NOMO-1 (cell line): ENCODE measurements around the gene NEB.
"Not testable (repeated sequence)": the region's sequence is repeated elsewhere in the genome, so short reads cannot be mapped to it uniquely, and the experiment has no call there.

Source experiments
- DNase-seq, 2 experiments: peaks; one replicate each; lab custom pipeline; 2025; ENCODE audit not compliant: unreplicated experiment in 2 of 2; lab: John Stamatoyannopoulos, UW

The NEB gene

DNA sequence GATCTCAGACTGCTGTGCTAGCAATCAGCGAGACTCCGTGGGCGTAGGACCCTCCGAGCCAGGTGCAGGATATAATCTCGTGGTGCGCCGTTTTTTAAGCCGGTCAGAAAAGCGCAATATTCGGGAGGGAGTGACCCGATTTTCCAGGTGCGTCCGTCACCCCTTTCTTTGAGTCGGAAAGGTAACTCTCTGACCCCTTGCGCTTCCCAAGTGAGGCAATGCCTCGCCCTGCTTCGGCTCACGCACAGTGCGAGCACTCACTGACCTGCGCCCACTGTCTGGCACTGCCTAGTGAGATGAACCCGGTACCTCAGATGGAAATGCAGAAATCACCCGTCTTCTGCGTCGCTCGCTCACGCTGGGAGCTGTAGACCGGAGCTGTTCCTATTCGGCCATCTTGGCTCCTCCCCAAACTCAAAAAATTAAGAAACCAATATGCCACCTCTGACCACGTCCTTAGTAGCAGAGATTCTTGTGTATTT, 29.8 kb downstream of the NEB start:
- not testable (repeated sequence) for DNase-seq

DNA sequence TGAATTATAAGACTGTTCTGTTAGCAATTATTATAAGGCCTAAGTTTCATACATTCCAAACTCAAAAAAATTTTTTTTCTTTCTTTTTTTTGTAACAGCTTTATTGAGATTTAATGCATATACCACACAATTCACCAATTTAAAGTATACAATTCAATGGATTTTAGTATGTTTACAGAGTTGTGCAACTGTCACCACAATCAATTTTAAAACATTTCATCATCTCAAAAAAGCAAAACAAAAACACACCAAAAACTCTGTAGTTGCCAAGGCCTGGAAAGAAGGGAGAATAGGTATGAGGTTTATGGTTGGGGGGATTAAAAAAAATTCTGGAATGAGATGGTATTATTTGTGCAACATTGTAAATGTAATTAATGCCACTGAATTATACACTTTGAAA, 36.1 kb downstream of the NEB start:
- not testable (repeated sequence) for DNase-seq

DNA sequence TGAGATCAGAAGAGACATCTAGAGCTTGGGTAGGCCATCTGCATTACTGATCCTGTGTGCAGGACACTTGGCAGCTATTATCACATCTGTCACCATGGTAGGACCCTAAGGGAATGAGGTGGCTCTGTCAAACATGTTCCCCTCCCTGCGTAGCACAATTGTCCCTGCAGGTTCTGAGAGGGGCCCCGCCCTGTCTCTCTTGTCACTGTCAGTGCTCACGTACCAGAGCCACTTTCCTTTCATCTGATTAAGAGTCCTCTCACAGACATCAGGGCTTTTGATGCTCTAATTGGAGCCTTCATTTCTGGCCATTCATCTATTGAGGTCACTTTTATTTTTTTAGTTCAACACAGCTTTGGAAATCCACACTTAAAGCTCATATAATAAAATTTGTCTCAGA, 38.5 kb downstream of the NEB start:
- no peak for DNase-seq

DNA sequence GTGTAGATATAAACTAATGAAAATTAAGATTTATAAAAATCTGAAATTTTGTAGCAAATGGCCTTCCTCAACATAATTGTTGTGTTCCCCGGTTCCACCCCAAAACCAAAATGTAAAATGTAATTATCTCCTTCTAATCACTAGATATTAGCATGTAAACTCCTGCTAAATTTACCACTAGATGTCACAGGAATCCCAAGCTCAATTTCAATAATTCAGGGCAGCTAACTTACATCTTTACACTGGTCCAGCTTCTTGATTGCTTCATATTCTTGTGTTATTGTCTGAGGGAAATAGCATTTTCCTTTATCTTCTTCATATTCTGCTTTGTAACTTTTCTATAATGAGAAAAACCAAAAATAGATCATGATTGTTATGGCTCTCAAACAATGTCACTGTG, 42.6 kb downstream of the NEB start:
- DNase-seq = no peak

DNA sequence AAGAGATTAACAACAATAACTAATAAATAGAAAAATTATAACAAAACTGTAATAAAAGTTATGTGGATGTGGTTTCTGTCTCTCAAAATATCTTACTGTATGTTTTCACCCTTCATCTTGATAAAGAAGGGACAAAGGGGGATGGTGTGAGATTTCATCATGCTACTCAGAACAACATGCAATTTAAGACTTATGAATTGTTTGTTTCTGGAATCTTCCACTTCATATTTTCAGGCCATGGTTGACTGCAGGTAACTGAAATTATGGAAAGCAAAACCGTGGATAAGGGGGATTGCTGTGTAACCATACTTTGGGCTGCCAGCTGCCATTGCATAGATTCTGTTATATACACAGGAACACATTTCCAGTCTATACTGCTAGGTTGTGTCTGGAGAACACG, 45.6 kb downstream of the NEB start:
- no peak for DNase-seq

DNA sequence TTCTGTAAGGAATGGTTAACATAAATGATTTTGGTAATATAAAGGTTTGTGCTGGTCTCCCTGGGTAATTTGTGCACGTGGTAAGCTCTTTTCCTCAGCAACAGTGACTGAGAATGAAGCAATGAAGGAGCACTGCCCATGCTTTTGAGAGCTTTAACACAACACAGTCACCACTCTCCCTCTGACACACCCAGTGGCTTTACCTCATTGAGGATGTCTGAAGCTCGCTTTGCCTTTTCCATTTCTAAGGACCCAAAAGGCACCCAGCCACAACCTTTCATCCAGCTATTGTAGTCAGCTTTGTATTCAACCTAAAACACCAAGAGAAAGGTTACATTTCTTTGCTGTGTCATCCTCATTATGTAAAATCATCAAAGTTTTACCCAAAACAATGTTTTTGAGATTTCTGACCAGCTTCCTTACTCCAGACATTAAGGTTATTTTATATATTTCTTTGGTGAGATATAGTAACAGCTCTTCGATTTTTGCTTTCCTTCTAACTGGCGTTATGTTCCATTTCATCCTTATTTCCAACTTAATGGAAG, 51.7 kb downstream of the NEB start:
- no peak for DNase-seq

DNA sequence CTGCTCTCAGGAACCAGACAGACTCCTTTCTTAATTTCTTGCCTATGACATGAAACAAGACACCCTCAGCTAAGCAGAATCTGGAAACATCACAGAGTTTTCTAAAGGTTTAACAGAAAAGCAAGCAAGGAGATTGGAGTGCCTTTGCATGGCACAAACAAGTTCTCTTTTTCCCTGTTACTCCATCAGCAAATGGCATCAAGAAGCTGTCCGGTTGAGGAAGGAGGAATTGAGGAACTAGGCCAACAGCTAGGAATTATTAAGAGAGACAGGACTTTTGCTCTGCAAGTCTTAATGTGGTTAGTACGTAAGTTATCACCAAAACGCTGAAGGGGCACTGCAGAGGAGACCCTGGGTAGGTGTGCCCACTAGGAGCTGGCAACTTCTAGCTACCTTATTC, 53.2 kb downstream of the NEB start:
- DNase-seq = no peak

DNA sequence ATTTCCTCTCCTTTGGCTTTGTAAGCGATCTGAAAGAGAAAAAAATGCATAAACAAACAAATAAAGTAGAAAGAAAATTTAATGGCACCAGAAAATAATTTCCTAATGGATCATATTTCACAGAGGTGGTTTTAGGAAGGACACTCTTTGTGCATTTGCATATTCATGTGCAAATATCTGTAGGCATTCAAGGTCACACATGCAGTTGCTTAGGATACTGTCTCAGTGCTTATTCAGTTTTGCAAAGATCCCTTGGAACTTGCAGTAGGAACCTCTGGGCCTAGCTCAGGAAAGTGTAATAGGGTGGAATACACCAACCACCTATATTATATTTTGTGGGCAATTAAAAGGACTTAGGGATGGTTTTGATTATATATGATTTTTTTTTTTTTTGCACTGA, 54.3 kb downstream of the NEB start:
- DNase-seq = no peak

DNA sequence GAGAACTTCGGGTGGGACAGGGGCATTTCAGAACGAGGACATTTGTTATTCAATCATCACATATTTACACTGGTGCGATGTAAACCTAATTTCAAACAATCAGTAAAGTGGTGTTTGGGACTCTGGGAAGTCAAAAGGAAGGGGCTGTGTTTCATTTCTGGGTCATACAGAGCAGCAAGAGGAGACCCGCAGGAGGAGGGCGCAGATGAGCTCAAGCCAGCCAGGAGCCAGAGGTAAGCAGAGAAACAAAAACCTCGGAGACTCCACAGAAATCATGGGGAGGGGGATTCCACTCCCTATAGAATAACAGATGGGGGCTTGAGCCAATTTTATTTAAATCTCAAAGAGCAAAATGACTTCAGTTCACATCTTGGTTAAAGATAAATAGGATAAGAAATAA, 55.4 kb downstream of the NEB start:
- no peak for DNase-seq

DNA sequence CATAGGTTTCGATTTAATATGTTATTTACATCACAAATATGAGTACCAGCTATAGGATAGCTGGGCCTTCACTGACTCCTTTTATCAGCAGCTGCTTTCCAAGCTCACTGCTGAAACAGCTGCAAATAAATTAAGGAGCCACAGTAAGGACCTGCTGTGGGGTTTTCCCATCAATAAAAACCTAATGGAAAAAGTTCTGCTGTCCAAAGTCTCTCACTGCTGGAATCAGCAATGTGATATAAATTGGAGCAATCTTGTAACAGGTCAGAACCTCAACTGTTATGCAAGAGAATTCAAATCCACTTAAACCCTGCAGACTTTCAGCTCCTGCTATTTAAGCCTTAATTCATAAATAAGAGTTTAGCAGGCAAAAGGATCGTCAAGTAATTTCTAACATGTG, 61.3 kb downstream of the NEB start:
- DNase-seq = no peak

DNA sequence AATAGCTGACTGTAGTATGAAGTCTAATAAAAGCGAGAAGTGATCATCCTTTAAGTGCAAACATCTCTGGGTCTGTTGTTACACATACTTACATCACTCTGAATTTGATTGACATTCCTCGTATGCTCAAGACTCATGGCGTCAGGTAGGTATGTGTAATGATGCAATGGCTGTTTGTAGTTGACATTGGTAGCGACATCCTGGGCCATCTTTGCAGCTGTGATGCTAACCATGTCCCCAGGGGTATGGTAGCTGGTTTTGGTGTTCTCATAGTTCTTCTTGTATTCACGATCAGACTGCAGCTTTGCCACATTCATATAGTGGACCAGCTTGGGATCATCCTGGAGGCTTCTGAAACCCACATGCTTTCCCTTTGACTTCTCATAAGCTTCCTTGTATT, 62.0 kb downstream of the NEB start:
- DNase-seq = no peak

DNA sequence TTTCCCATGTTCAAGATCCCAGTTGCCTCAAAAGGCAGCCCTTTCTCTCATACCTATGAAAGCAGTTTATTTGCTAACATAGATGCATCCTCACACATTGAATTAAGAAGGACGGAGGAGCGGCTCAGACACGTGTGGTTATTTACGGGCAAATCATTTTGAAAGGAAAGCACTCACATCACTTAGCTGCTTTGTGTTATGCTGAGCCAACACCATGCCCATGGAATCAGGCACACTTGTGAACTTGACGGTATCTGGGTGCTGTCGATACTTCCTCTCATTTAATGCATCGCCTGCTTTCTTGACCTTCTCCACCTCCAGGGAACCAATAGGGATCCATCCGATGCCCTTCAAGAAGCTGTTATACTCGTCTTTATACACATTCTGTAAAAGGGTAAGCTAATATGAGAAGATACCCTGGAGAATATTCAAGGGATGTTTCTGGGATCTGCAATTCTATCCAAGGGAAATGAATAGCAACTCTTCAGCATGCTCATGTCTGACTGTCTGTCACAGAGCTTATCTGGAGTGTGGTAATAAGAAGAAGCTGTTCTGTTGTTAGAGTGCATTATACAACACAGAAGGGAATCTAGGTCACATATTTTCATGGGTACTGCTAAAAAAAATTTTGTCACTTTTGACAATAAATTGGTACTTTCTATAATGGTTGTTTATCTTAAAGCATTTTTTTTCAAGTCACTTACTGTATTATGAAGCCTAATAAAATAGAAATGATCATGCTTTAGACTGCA, 63.3 kb downstream of the NEB start:
- no peak for DNase-seq

DNA sequence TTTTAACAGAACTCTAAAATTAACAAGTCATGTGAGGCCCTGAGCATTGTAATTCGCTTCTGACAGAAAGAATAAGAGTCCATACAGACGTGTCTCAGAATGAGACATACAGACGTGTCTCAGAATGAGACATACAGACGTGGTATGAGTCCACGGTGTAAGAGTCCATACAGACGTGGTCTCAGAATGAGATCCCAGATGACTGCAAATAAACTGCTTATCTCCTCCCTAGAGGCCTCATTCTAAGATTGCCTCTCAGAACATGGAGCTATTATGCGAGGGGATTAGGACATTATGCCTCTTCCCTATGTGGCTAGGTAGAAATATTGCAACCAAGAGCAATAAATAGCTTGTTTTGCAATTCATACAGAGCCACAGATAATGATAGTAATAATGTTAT, 63.9 kb downstream of the NEB start:
- no peak for DNase-seq

DNA sequence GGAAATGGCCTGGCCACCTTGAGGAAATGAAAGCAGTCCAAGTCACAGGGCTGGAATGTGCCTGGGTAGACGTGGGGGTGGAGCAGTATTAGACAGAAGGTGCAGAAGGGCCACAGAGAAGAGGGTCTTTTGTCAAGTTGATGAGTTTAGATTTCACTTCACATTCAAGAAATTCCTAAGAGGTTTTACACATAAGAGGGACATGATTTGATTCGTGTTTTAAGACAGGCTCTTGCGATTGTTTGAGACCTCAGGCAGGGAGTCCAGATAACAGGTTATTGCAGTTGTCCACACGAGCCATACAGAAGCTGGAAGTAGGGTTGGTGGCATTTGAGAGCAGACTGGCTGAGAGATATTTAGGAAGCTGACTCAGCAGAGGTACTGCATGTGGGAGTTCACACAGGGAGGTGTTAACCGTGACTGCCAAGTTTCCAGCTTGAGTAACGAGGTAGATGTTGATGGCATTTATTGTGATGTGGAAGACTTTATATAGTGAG, 64.6 kb downstream of the NEB start:
- DNase-seq = no peak

DNA sequence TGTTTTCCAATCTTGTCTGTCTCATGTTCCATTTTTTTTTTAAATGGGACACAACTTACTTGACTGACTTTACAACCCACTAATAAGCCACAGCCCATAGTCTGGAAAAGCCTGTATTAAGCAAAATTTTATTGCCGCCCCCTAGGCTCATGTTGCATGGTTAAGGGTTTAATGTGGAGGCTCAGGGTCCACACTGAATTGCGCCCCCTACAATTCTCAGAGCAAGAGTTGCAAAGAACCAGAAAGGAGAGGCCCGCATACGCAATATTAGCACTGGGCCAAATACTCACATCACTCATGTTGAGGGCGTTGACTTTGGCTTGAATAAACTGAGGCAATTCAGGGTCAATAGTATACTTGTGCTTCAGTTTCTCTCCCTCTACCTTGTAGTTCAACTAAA, 65.5 kb downstream of the NEB start:
- DNase-seq = no peak

DNA sequence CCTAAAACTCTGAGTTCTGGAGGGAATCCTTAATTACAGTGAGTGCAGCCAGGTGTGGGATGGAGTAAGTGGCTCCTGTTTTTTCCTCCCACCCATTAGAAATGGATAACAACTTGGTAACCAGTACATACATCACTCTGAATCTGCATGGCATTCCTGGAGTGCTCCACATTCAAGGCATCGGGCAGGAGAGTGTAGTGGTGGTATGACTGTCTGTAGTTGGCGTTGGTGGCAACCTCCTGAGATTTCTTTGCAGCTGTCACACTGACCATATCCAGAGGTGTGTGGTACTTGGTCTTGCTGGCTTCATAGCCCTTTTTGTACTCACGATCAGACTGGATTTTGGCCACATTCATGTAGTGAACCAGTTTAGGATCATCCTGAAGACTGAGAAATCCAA, 68.3 kb downstream of the NEB start:
- no peak for DNase-seq

DNA sequence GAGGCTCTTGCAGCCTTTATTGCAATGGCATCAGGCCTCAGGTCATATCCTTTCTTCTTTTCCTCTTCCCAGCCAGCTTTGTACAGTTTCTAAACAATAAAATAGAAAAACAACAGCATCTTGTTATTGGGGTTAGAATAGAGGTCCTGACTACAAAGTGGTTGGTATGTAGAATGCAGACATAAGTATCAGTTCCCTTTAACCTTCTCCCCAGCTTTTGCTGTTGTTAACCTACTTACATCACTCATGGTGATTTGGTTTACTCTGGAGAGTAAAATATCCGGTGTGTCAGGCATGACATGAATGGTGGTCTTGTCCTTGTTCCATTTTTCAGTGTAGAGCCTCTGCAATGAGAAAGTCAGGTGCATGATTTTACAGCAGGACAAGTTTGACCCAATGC, 69.8 kb downstream of the NEB start:
- no peak for DNase-seq

DNA sequence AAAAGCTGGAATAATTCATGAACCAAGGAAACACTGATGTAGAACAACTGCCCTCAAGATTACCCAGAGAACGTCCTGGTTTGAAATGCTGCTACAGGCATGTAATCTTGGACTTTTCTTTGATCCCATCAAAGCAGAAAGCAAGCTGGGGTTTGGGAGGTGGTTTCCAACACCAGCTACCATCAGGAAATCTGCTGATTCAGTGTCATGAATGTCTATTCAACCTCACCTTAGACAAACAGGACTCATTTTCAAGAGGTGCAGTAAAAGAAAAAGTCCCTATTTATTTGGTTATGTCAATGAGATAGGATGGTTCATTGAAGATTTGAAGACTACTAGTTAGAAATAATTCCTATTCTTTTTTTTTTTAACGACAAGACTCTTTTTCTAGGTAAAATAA, 72.7 kb downstream of the NEB start:
- DNase-seq = no peak

DNA sequence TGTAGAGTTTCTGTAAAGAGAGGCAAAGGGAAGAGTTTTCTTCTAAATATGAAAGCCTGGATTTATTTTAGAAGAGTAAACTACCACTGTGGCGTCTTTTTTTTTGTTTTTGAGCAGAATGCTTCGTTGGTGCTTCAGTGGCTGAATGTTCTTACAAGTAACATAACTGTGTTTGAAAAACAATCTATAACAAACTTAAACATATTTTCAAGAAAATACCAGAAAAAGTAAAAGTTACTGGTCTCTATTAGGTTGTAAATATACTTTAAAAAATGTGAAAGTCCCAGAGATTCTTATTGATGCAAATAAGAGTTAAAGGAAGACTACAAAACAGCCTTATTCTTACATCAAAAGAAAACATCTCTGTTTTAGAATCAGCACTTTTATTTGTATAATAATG, 76.2 kb downstream of the NEB start:
- no peak for DNase-seq

DNA sequence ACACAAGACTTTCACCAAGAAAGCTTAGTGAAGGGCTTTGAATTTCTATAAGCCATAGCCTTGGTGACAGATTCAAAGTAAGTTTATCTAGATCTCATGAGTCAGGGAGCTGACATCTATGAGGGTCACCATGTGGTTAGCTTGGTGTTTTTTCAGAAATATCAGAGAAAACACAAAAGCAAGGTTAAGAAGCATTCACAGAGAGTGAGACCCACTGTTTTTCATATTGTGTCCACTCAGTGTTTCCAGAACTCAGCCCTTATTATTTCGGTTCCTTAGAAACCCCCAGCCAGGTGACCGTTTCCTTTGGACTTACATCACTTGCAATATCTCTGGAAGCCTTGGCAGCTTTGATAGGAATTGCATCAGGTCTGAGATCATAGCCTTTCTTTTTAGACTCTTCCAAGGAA, 76.6 kb downstream of the NEB start:
- DNase-seq = no peak

DNA sequence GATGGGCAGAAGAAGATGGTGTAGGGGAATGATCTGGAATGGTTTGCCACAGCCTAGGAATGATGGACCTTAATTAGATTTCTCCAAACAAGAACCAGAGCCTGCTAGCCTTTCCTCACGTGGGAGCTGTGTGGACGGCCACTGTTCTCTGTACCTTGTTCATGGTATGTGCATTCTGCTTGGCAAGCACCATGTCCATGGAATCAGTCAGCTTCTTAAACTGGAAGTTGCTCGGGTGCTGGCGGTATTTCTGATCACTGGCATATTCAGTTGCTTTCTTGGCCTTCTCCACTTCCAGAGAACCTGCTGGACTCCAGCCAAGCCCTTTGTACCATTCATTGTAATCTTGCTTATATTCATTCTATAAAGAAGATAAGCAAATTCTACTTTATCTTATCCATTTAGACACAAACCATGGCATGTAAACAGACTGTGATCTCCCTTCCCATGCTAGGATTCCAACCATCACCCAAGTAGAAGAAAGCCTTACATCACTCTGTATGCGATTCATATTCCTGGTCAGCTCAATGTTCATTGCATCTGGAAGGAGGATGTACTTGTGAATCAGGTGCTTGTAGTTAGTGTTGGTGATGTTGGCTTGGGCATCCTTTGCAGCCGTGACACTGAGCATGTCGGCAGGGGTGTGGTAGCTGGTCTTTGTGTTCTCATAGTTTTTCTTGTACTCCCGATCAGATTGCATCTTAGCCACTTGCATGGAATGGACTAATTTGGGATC, 78.4 kb downstream of the NEB start:
- DNase-seq = no peak

DNA sequence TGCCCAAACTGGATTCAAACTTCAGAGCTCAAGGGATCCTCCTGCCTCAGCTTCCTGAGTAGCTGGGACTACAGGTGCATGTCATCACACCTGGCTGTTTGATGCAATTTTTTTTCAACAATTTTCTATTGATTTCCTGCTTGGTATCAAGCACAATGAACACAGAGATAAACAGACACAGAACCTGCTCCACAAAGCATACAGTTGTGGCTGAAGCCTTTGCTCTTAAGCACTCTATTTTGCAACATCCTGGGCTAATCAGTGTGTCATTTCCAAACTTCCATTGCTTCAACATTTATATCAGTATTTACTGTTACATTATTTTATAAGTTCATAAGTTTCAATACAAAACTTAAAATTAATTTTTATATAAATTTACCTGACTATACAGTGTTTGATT, 79.4 kb downstream of the NEB start:
- peak in 1 of 2 experiments; percentile 3 for DNase-seq
